GM18870 (cell line): ENCODE results near the gene PJA2.
"Not testable (repeated sequence)": the region's sequence is repeated elsewhere in the genome, so short reads cannot be mapped to it uniquely, and the experiment has no call there.

Experiments
- ATAC-seq: cut with Tn5 transposase; IDR thresholded peaks from one replicate; pipeline ENCODE4 v1.9.1; 2021; ENCODE audit warnings: moderate library complexity; ENCODE audit not compliant: unreplicated experiment

PJA2 gene

DNA sequence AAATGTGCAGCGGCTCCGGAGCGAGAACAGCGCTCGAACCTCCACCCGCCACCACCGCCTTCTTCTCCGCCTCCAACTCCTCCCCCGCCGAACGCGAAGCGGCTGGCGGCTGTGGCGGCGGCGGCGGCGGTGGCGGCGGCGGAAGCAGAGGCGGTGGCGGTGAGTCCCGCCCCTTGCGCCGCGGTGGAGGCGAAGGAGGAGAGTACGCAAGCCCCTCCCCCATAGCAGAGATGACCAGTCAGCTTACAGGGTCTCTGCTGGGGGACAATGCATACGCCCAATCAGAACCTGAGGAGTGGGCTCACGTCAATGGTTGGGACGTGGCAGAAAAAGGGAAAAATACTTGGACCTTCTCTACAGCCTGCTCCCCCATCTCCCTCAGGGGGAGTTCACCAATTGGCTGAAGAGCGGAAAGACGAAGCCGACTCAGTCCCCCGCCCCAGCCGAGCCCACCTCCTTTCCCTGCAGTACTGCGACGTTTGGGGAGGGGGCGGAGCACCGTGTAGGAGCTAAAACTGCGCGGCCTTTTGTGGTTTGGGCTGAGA lies at the start of gene PJA2:
TSS of gene PJA2 (minus strand) at position 131 of the 545 bp plus-strand sequence. CDS start 26,541 bp downstream, outside the sequence.
- ATAC-seq, result peak; percentile 92

GRCh38 chr5:109455598-109456096 lies 45.9 kb upstream of the PJA2 start:
- ATAC-seq, result peak; percentile 100

- no peak for ATAC-seq
These were observed 45.1 kb upstream of the PJA2 start for GRCh38 chr5:109454731-109455505.

GRCh38 chr5:109453251-109453650 lies 43.5 kb upstream of the PJA2 start:
- no peak for ATAC-seq

DNA sequence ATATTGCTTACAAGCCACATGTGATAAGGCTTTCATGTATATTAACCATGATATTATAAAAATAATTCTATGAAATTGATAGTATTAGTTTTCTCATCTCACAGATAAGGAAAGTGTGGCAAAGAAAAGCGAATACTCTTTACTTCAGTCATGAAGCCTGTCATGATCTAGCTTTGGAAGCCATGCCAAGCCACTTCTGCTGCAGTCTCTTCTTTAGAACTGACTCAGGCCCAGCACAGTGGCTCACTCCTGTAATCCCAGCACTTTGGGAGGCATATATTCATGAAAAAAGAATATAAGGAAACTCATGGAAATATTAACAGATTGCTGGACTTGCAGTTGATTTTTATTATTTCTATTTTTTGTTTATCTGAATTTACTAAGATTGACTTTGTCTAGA lies 42.9 kb upstream of the PJA2 start:
- ATAC-seq, result no peak

- no peak for ATAC-seq
These were observed 41.4 kb upstream of the PJA2 start for GRCh38 chr5:109451146-109451545.

- ATAC-seq, result peak; percentile 69
These were observed 40.5 kb upstream of the PJA2 start for GRCh38 chr5:109450129-109450877.

DNA sequence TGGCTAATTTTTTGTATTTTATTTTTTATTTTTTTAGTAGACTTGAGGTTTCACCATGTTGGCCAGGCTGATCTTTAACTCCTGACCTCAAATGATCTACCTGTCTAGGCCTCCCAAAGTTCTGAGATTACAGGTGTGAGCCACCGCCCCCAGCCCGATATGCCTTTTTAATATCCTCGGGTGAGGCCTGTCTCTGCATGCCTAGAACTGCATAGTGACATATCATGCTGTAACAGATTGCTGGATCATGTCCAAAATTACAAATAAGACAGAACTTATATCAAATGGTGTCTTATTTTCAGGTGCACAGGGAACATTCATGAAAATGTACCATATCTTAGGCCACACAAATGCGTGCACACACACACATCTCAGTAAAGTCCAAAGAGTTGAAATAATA lies 39.1 kb upstream of the PJA2 start:
- no peak for ATAC-seq

GRCh38 chr5:109439590-109439989 lies 29.8 kb upstream of the PJA2 start:
- ATAC-seq, result no peak

DNA sequence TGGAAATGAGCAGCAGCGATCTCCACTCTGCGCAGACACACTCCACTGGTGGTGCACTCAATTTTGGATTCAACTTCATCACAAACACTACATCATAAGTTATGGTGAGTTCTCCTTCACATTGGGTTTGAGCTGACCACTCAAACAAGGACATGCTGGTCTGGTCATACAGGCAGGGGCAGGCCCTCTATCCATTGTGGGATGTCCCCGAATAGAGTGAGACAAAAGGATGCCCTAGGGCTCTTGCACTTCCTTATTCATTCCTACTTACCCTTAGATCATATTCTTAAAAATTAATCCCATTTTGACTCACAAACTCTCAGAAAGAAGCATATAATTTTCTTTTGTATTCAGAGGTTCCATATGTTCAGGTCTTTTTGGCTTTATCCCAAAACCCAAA lies 16.3 kb upstream of the PJA2 start:
- ATAC-seq, result no peak

- ATAC-seq, result not testable (repeated sequence)
These were observed 15.7 kb upstream of the PJA2 start for GRCh38 chr5:109425521-109425920.

GRCh38 chr5:109421956-109422355 lies 12.2 kb upstream of the PJA2 start:
- ATAC-seq, result no peak

- no peak for ATAC-seq
These were observed 9.1 kb upstream of the PJA2 start for GRCh38 chr5:109418712-109419352.

GRCh38 chr5:109416882-109417281 lies 7.1 kb upstream of the PJA2 start:
- ATAC-seq, result no peak

GRCh38 chr5:109413921-109414461 lies 4.2 kb upstream of the PJA2 start:
- ATAC-seq, result not testable (repeated sequence)

- ATAC-seq, result no peak
These were observed 3.7 kb upstream of the PJA2 start for GRCh38 chr5:109413458-109413857.

DNA sequence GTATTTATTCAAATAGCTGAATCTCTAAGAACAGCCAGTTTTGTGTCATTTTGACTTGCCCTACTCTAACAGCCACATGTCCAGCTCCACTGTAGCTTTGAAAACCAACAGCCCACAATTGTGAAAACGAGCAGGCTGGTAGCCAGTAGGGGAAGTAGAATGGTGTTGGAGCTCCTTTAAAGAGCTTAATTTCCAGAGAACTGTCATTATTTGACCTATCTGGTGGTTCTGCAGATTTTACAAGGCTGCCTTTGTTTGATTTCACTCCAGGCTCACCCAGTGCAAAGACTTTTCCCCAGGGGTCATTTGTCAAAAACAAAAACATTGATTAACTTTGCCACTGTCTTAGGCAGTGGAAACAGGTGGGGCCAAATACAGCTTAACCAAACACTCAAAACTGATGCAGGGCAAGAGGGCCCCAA lies 3.2 kb upstream of the PJA2 start:
- ATAC-seq, result no peak

- no peak for ATAC-seq
These were observed 1.9 kb upstream of the PJA2 start for GRCh38 chr5:109411627-109412026.

DNA sequence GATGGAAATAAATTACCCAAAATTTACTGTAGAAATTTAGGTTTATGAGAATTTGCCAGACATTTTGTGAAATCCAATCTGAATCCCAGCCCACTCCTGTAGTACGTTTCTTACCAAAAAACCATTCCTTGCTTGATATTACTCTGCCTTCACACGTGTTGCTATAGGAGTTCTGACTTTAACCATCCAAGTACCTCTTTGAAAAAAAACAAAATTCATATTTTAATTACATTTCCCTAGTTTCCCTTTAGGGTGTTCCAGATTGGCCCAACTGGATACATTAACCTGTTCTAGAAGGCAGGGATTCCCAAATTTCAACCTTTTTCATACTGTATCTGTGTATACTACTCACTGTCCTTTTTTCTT lies 1.4 kb upstream of the PJA2 start:
- no peak for ATAC-seq

- ATAC-seq, result peak; percentile 21
These were observed 795 bp upstream of the PJA2 start for GRCh38 chr5:109410389-109411148.
